Measurements from ENCODE around the gene PRSS21.

PRSS21 gene

DNA sequence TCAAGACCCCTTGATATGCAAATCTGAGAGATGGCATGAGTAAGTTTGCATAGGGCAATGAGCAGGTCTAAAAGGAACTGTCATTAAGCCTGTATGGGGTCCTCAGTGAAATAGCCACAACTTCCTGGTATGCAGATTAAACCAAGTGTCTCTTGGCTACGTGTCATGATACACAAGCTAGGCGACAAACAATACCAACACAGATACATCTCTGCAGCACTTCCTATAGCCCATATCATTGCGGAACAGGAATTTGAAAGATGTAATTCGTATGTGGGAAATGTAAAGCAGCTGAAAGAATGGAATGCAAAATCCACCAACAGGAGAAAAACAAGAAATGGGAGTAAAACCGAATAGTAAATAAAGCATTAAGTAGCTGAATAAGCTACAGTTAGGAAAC lies 28.1 kb downstream of the PRSS21 start:
- DNase-seq (ENCODE audit: low spot score), result no peak

GRCh38 chr16:2846511-2847310 lies 29.7 kb downstream of the PRSS21 start:
- no peak for DNase-seq (ENCODE audit: low spot score)

DNA sequence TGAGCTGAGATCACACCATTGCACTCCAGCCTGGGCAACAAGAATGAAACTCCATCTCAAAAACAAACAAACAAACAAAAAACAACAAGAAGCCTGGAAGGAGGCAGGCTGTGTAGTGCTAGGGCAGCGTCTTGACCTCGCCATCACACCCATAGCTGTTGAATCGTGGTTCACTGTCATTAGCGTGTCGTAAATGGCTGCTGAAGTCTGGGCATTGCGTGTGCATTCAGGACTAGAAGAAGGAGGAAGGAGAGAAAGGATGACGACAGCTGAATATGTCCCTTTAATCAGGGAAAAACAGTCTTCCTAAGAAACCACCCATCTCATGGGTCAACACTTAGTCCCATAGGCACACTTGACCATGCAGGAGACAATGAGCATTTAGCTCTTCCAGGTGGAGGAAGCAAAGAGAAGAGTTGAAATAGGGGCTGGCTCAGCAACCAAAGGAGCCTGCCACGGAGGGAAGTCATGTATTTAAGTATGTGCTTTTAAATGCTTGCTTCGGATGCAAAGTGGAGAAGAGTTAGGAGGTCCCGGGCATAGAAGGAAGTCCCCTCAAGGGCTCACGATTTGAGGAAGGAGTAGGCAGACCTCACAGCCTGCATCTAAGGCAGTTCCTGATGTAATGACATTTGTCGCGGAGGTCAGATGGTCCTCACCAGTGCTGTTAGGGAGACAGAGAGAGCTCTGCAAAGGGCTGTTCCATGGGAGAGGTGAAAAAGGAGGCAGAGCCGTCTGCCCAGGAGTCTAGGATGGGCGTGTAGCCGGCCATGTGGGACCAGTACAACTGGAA lies 32.1 kb downstream of the PRSS21 start:
- DNase-seq (ENCODE audit: low spot score), result no peak

DNA sequence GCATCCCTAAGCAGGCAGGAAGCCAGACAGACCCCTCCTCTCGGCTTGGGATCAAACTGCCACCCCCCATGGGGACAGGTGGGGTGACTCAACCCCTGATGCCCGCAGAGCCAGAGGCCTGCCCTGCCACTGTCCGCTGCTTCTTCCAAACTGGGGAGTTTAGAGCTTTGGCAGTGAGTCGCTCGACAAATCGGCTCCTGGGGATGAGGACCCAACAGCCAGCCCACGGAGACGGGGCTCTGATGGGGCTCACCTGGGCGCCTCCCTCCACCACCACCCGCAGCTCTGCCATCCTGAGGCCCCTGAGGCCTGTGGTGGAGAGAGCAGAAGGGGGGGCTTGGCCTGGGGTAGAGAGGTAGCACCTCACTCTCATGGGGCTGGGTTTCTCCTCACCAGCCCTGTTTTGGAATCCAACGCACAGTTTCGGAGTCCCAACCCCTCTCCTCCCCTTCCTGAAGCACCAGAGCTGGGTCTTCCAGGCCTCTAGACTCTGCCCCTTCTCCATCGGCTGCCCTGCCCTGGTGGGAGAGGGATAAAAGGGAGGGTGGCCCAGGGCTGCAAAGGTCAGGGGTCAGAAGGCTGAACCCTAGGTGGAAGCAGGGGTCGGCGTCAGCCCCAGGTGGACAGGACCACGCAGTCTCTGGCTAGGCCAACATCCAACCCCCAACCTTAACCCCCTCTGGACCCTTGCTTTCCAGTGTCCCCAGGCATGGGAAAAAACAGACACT lies 35.1 kb downstream of the PRSS21 start:
- DNase-seq (ENCODE audit: low spot score), result no peak

- no peak for DNase-seq (ENCODE audit: low spot score)
Measured at GRCh38 chr16:2852731-2853507, 35.9 kb downstream of the PRSS21 start.

- DNase-seq (ENCODE audit: low spot score), result no peak
Measured at GRCh38 chr16:2853531-2854073, 36.6 kb downstream of the PRSS21 start.

DNA sequence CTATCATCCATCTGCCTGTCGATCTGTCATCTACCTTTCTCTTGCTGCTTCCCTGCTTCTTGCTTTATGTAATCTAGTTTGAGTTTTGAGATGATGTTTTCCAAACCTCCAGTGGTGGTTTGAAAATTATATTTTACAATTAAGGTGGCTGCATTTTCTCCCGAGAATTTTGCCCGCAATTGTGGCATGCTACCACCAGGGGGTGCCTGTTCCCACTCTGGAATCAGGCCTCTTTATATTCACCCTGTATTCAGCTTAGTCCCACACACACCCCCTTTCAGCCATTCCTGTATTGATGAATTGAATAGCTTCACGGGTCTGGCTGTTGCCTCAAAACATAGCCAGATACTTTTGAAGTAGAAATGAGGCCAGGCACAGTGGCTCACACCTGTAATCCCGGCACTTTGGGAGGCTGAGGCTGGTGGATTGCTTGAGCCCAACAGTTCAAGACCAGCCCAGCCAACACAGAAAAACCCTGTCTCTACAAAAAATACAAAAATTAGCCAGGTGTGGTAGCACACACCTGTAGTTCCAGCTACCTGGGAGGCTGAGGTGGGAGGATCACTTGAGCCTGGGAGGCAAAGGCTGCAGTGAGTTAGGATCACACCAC lies 37.8 kb downstream of the PRSS21 start:
- no peak for DNase-seq (ENCODE audit: low spot score)

DNA sequence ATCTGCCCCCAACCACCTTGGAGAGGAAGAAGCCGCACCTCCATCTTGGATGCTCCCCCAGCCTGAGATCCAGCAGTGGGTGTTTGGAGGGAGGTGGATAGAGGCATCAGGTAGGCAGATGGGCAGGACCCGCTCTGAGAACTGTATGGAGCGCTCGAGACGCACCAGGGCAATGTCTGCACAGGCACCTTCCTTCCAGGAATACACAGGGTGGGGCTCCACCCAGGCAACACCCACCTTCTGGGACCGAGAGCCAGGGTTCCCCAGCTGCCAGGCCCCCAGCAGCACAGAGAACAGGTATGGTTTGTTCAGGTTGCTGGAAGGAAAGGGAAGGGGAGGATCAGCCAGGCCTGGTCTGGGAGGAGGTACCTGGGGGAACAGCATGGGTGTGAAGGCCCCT lies 38.5 kb downstream of the PRSS21 start:
- DNase-seq (ENCODE audit: low spot score), result no peak

- DNase-seq (ENCODE audit: low spot score), result no peak
Measured at GRCh38 chr16:2856061-2856670, 39.1 kb downstream of the PRSS21 start.

DNA sequence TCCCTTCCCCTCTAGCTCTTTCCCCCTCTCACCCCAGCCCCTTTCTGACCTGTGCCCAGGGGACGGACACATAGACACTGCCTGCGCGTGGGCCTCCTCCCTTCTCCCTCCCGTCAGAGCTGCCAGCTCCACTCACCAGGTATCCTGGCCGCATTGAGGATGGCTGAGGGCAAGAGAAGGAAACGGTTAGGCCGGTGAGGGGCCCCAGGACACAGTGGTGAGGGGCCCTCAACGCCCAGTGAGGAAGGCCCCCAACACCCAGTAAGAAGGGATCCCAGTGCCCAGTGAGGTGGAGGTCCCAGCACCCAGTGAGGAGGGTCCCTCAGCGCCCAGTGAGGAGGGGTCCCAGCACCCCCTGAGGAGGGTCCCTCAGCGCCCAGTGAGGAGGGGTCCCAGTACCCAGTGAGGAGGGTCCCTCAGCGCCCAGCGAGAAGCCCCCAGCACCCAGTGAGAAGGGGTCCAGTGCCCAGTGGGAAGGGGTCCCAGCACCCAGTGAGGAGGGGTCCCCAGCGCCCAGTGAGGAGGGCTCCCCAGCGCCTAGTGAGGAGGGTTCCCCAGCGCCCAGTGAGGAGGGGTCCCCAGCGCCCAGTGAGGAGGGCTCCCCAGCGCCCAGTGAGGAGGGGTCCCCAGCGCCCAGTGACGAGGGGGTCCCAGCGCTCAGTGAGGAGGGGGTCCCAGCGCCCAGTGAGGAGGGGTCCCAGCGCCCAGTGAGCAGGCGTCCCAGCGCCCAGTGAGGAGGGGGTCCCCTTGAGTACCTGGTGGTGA lies 39.8 kb downstream of the PRSS21 start:
- DNase-seq (ENCODE audit: low spot score), result no peak

- DNase-seq (ENCODE audit: low spot score), result no peak
Measured at GRCh38 chr16:2857451-2858244, 40.6 kb downstream of the PRSS21 start, which contains the start of gene PRSS22. Gene PRSS22 (minus strand): TSS chr16:2858170. CDS start chr16:2858104, 66 bp downstream.

DNA sequence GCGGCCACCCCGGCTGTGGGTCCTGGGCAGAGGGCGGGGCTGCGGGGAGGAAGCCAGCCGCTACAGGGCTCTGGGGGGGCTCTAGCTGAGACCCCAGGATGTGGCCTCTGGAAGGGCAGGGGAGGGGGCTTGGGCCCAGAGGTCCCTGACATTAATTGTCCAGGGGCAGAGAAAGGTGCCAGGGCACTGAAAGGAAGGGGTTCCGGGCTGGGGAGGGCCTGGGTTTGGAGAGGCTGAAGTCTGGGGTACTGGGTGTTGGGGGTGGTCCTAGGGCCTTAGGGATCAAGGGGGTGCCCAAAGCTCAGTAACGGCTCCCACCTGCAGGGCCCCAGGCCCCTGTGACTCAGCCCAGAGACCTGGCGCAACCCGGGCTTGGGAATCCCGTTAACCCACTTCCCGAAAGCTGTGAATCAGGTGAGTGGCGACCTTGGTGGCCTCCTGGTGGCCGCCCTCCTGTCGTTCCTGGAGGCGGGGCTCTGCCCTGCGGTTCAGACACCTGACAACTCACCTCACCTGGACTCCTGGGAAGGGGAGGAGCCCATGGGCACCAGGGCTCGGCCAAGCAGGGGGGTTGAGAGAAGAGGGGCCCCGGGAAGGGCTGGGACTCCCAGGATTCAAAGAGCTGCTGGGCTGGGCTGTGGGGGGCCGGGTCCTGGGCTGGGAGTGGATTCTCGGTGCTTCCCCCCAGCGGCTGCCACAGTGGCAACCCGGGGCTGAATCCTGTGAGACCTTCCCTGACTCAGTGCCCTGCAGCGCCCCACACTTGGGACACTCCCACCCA lies 41.4 kb downstream of the PRSS21 start:
- DNase-seq (ENCODE audit: low spot score), result no peak

DNA sequence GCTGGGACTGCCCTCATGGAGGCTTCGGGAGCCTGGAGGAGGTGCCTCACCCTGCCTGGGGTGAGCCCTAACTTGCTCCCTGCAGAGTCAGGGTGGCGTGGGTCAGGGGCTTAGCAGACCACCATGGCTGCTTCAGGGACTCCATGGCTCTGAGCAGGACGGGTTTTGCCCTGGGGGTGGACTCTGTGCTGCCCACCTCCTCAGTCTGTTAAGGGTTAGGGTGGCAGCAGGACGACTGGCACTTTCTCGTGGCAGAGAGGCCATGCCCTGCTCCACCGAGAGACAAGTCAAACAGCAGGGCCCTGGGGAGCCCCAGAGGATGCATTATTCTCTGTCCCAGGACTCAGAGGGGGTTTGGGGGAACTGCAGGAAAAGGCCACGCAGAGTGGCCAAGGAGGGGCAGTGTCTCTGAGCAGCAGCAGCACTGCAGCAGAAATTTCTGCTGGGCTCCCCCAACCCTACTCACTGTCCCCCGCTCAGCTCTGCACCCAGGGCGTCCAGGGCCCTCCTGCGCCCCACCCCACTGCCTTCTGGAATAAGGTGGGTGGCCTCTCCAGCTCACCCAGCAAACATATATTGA lies 42.7 kb downstream of the PRSS21 start:
- DNase-seq (ENCODE audit: low spot score), result no peak

DNA sequence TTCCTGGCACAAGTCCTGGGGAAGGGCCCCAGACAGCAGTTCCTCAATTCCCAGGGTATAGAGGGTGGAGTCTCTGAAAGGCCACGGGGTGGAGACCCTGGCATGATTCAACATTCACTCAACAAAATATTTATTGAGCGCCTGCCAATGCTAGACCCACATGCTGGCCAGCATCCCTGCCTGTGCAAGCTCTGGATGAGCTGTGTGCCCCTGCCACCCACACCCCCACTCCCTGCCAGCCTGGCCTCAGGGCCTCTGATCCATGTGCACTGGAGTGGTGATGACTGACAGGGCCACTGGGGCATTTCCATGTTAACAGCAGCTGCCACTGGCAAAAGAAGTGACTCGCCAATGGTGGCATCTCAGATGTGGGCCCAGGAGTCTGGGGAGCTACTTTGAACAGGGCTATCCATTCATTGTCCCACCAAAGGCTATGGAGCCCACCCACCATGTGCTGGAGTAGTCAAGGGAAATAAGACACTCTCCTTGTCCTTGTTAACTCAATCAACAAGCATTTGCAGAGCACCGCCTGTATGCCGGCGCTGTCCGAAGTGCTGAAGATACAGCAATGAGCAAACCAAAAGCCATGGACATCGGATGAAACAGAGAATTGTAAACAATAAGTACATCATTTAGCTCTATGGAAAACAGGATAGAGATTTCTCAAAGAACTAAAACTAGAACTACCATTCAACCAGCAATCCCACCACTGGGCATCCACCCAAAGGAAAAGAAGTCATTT lies 44.0 kb downstream of the PRSS21 start:
- no peak for DNase-seq (ENCODE audit: low spot score)

GRCh38 chr16:2865651-2866050 lies 48.6 kb downstream of the PRSS21 start:
- no peak for DNase-seq (ENCODE audit: low spot score)

DNA sequence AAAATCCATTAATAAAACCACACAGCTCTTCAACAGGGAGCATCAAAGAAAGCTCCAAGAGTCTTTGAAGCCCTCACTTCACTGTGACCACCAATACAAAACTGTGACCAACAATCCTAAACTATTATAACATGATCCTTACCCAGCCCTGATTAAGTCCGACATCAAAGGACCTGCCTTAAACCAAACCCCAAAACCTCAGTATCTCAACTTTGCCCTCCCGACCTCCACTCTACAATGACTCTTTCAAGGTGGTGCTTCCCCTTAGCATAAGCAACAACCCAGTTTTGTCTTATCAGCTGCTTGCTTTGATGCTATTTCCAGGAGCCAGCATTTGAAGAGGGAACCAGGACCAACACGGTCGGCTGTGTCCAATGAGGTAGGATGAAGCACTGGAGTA lies 49.4 kb downstream of the PRSS21 start:
- DNase-seq (ENCODE audit: low spot score), result no peak

DNA sequence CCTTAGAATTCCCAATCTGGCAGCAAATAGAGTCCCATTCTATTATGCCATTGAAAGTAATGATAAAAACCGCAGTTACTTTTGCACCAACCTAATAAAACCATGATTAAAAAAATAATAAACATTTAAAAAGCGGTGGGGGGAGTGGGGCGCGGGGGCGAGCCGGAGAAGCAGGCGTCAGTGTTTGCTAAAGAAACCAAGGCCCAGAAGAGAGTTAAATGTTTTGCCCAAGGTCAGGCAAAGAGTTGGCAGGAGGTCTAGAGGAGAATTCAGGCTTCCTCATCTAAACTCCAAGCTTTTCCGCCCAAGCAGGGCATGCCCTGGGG lies 50.6 kb downstream of the PRSS21 start:
- DNase-seq (ENCODE audit: low spot score), result no peak

Measured in cerebellar cortex (tissue), 1 donor.